DND-41 (cell line): ENCODE measurements around the gene IQGAP1.

Experiments
- EZH2 ChIP-seq: IDR thresholded peaks from 3 replicates; pipeline ENCODE4 v1.6.1; 2012; ENCODE audit warnings: borderline replicate concordance, low read depth, mild to moderate bottlenecking, moderate library complexity, low read length, inconsistent platforms; ENCODE audit not compliant: severe bottlenecking
- TF ChIP-seq, protein P1 (sequence below): IDR thresholded peaks from 2 replicates; pipeline ENCODE4 v1.5.1; 2012; ENCODE audit warnings: borderline replicate concordance, low read length, moderate library complexity, mild to moderate bottlenecking; ENCODE audit not compliant: poor library complexity, severe bottlenecking; ENCODE audit errors: extremely low read depth

DNA sequence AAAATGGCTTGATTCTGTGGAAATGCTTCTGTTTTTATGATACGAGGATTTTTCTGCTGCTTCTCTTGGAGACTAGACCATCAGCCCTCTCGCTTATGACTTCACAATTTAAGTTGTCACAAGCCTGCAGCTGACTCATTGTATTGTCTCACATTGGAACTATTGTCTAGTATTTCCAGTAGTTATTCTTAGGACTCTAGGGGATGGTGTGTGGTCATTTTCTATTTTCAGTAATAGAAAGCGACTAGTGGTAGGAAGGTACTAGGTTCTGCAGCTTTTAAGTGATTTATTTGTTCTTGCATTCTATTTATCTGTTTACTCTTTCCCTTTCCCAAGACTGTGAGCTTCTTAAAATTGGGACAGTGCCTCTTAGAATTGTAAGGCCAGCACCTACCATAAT, 75.3 kb downstream of the IQGAP1 start:
- TF ChIP-seq, protein P1, sequence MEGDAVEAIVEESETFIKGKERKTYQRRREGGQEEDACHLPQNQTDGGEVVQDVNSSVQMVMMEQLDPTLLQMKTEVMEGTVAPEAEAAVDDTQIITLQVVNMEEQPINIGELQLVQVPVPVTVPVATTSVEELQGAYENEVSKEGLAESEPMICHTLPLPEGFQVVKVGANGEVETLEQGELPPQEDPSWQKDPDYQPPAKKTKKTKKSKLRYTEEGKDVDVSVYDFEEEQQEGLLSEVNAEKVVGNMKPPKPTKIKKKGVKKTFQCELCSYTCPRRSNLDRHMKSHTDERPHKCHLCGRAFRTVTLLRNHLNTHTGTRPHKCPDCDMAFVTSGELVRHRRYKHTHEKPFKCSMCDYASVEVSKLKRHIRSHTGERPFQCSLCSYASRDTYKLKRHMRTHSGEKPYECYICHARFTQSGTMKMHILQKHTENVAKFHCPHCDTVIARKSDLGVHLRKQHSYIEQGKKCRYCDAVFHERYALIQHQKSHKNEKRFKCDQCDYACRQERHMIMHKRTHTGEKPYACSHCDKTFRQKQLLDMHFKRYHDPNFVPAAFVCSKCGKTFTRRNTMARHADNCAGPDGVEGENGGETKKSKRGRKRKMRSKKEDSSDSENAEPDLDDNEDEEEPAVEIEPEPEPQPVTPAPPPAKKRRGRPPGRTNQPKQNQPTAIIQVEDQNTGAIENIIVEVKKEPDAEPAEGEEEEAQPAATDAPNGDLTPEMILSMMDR = no peak
- TF ChIP-seq EZH2 = no peak
